Duodenal mucosa (tissue), 2 donors: ENCODE results near the gene KIF6.

Experiments used
- H3K27ac ChIP-seq: one replicate; pipeline ENCODE4 v1.7.0; 2013; ENCODE audit warnings: low read depth, low read length
- H3K27me3 ChIP-seq, 2 donors: one replicate each; pipeline ENCODE4 v1.7.0; 2013; ENCODE audit warnings: low read length in 2 of 2, control low read depth in 1 of 2; ENCODE audit not compliant: insufficient read depth in 2 of 2, control insufficient read depth in 1 of 2
- H3K36me3 ChIP-seq, 2 donors: one replicate each; pipeline ENCODE4 v1.7.0; 2013; ENCODE audit warnings: low read length in 2 of 2, control low read depth in 1 of 2; ENCODE audit not compliant: insufficient read depth in 2 of 2, control insufficient read depth in 1 of 2
- H3K4me1 ChIP-seq, 2 donors: one replicate each; pipeline ENCODE4 v1.7.0; 2013; ENCODE audit warnings: low read length in 2 of 2, control low read depth in 1 of 2; ENCODE audit not compliant: insufficient read depth in 2 of 2, control insufficient read depth in 1 of 2
- H3K4me3 ChIP-seq, 2 donors: one replicate each; pipeline ENCODE4 v1.7.0; 2013; ENCODE audit warnings: low read length in 2 of 2, low read depth in 1 of 2
- H3K9ac ChIP-seq, 2 donors: one replicate each; pipeline ENCODE4 v1.7.0; 2013; ENCODE audit warnings: low read length in 2 of 2, low read depth in 1 of 2
- H3K9me3 ChIP-seq, 2 donors: one replicate each; pipeline ENCODE4 v1.7.0; 2013; ENCODE audit warnings: low read length in 2 of 2, control low read depth in 1 of 2; ENCODE audit not compliant: control insufficient read depth in 1 of 2

KIF6 gene

GRCh38 chr6:39471954-39472659, 253.1 kb downstream of the KIF6 start:
- peaks cover 0 to 2% of the 10 kb centered on the region in 2 donors for H3K4me1 ChIP-seq
- no peaks in the 10 kb centered on the region for H3K27me3 ChIP-seq
- H3K4me3 ChIP-seq = no peak overlapping the region
- H3K9me3 ChIP-seq = no peaks in the 10 kb centered on the region
- no peak overlapping the region for H3K27ac ChIP-seq
- H3K36me3 ChIP-seq = no peaks in the 10 kb centered on the region
- H3K9ac ChIP-seq = no peak overlapping the region

DNA sequence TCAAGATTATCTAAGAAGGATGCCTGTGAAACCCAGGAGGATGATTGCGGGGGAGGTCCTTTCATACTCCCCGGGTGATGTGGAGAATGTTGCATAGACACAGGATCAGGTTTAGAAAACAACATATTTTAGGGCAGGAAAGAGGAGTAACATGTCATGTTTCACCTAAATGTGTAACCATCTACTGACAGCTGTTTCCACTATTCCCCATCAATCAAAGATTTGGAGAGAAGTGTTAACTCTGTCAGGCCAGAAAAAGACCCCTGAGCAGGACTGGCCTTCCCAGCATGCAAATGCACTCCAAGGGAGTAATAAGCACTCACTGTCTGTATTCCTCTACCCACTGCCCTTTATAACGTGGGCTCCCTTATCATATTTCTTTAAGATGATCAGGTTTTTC, 254.7 kb downstream of the KIF6 start:
- Histone ChIP-seq H3K36me3 (no peaks in the 10 kb centered on the region), H3K9ac (no peak overlapping the region), H3K4me1 (peaks cover 0 to 11% of the 10 kb centered on the region in 2 donors), H3K4me3 (no peak overlapping the region), H3K27me3 (no peaks in the 10 kb centered on the region), H3K9me3 (no peaks in the 10 kb centered on the region), H3K27ac (no peak overlapping the region)

GRCh38 chr6:39468385-39468784, 256.8 kb downstream of the KIF6 start:
- Histone ChIP-seq H3K9me3 (no peaks in the 10 kb centered on the region), H3K4me3 (no peak overlapping the region), H3K4me1 (peaks cover 0 to 11% of the 10 kb centered on the region in 2 donors), H3K27me3 (peaks cover 0 to 4% of the 10 kb centered on the region in 2 donors), H3K27ac (no peak overlapping the region), H3K36me3 (no peaks in the 10 kb centered on the region), H3K9ac (no peak overlapping the region)

- no peak overlapping the region for H3K9ac ChIP-seq
- H3K27me3 ChIP-seq = peaks cover 0 to 4% of the 10 kb centered on the region in 2 donors
- no peak overlapping the region for H3K27ac ChIP-seq
- H3K4me1 ChIP-seq = peaks cover 0 to 11% of the 10 kb centered on the region in 2 donors
- H3K36me3 ChIP-seq = no peaks in the 10 kb centered on the region
- H3K4me3 ChIP-seq = no peak overlapping the region
- no peaks in the 10 kb centered on the region for H3K9me3 ChIP-seq
Measured at GRCh38 chr6:39466631-39467030, 258.6 kb downstream of the KIF6 start.

- H3K9me3 ChIP-seq = peaks cover 0 to 3% of the 10 kb centered on the region in 2 donors
- peaks cover 0 to 11% of the 10 kb centered on the region in 2 donors for H3K4me1 ChIP-seq
- peaks cover 0 to 4% of the 10 kb centered on the region in 2 donors for H3K27me3 ChIP-seq
- H3K4me3 ChIP-seq = no peak overlapping the region
- H3K36me3 ChIP-seq = no peaks in the 10 kb centered on the region
- no peak overlapping the region for H3K9ac ChIP-seq
- no peak overlapping the region for H3K27ac ChIP-seq
Measured at GRCh38 chr6:39465539-39465938, 259.7 kb downstream of the KIF6 start.

- Histone ChIP-seq H3K36me3 (no peaks in the 10 kb centered on the region), H3K9me3 (peaks cover 0 to 4% of the 10 kb centered on the region in 2 donors), H3K9ac (no peak overlapping the region), H3K4me1 (peaks cover 0 to 11% of the 10 kb centered on the region in 2 donors), H3K27me3 (peaks cover 0 to 4% of the 10 kb centered on the region in 2 donors), H3K4me3 (no peak overlapping the region), H3K27ac (no peak overlapping the region)
Measured at GRCh38 chr6:39464067-39464466, 261.1 kb downstream of the KIF6 start.

- no peaks in the 10 kb centered on the region for H3K4me1 ChIP-seq
- no peak overlapping the region for H3K27ac ChIP-seq
- no peaks in the 10 kb centered on the region for H3K9me3 ChIP-seq
- H3K9ac ChIP-seq = no peak overlapping the region
- peaks cover 0 to 3% of the 10 kb centered on the region in 2 donors for H3K27me3 ChIP-seq
- no peaks in the 10 kb centered on the region for H3K36me3 ChIP-seq
- no peak overlapping the region for H3K4me3 ChIP-seq
Measured at GRCh38 chr6:39453956-39454524, 271.2 kb downstream of the KIF6 start.

GRCh38 chr6:39453241-39453640, 272.0 kb downstream of the KIF6 start:
- H3K36me3 ChIP-seq = no peaks in the 10 kb centered on the region
- no peak overlapping the region for H3K9ac ChIP-seq
- H3K4me1 ChIP-seq = no peaks in the 10 kb centered on the region
- H3K9me3 ChIP-seq = no peaks in the 10 kb centered on the region
- no peak overlapping the region for H3K27ac ChIP-seq
- no peak overlapping the region for H3K4me3 ChIP-seq
- peaks cover 0 to 3% of the 10 kb centered on the region in 2 donors for H3K27me3 ChIP-seq

DNA sequence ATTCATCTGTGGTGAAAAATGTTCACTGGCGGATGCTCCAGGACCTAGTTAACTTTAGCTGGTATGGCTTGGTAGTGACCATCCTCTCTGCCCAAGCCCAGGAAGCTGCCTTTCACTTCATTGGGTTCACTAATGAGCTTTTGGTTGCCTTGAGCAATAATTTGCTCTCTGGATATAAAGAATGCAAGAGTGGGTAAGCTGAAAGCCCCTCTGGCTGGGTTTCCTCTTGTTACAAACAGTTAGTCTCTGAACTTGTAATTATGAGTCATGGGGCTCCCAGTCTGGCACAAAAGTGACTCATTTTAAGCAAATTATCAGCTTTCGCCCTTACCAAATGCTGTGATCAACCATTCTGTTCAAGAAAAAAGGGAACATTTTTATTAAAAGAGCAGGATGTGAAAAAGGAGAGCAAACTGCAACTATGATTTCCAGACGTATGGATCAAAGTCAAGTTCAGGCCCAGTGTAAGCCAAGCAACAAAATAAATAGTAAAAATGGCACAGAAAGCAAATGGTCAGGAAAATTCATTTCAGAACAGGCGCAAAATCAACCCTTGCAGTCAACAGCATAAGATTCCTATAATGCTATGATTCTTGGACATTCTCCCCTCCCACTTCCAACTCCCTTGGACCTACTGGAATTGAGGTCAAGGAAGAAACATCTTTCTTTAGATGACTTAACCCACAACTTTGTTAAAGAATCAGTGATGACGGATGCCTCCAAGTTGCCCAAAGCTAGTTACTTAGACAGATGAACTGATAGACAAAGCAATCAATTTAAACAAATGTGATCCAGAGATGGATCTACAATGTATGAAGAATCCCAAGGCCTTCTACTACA, 272.7 kb downstream of the KIF6 start:
- Histone ChIP-seq H3K4me3 (no peak overlapping the region), H3K9ac (no peak overlapping the region), H3K36me3 (no peaks in the 10 kb centered on the region), H3K4me1 (no peaks in the 10 kb centered on the region), H3K27ac (no peak overlapping the region), H3K9me3 (no peaks in the 10 kb centered on the region), H3K27me3 (peaks cover 0 to 3% of the 10 kb centered on the region in 2 donors)

- H3K4me3 ChIP-seq = no peak overlapping the region
- H3K27ac ChIP-seq = no peak overlapping the region
Measured at GRCh38 chr6:39451831-39452230, 273.4 kb downstream of the KIF6 start.

More at GRCh38 chr6:39451831-39452230, 273.4 kb downstream of the KIF6 start:
- Histone ChIP-seq H3K27me3 (peaks cover 0 to 3% of the 10 kb centered on the region in 2 donors), H3K4me1 (no peaks in the 10 kb centered on the region), H3K36me3 (no peaks in the 10 kb centered on the region), H3K9ac (no peak overlapping the region), H3K9me3 (no peaks in the 10 kb centered on the region)
